22Rv1 (cell line): Measurements from ENCODE around the gene KRTAP12-2.

Experiments used
- CTCF ChIP-seq: fragments of 450-650 bp; IDR thresholded peaks from 2 replicates; pipeline ENCODE4 v1.5.1; 2017; ENCODE audit warnings: mild to moderate bottlenecking
- ZFX ChIP-seq: fragments of 450-650 bp; IDR thresholded peaks from 2 replicates; pipeline ENCODE4 v1.6.1; 2017; ENCODE audit warnings: antibody characterized with exemption, borderline replicate concordance

- TF ChIP-seq CTCF (no peak), ZFX (no peak)
Measured at GRCh38 chr21:44706026-44706705, 39.4 kb upstream of the KRTAP12-2 start.
